HuH-7.5 (cell line): ENCODE data around the gene RAD51.

Experiments used
- DNase-seq: peaks from one replicate; pipeline ENCODE4 v3.0.0; 2011; ENCODE audit warnings: low spot score

RAD51 gene

GRCh38 chr15:40722934-40723333 lies 28.0 kb downstream of the RAD51 start:
- DNase-seq, result no peak

- DNase-seq, result no peak
Observed at GRCh38 chr15:40723919-40724318, 28.9 kb downstream of the RAD51 start.

- DNase-seq, result no peak
Observed at GRCh38 chr15:40731034-40731433, 36.1 kb downstream of the RAD51 start.

GRCh38 chr15:40736575-40736974 lies 41.6 kb downstream of the RAD51 start:
- DNase-seq, result no peak

- DNase-seq, result no peak
Observed at GRCh38 chr15:40737048-40737447, 42.1 kb downstream of the RAD51 start.

- no peak for DNase-seq
Observed at GRCh38 chr15:40739047-40739446, 44.1 kb downstream of the RAD51 start.

- DNase-seq, result no peak
Observed at GRCh38 chr15:40739854-40740253, 44.9 kb downstream of the RAD51 start.

- no peak for DNase-seq
Observed at GRCh38 chr15:40743485-40743901, 48.5 kb downstream of the RAD51 start.

- DNase-seq, result no peak
Observed at GRCh38 chr15:40743921-40744814, 49.2 kb downstream of the RAD51 start.

- DNase-seq, result no peak
Observed at GRCh38 chr15:40744815-40745152, 49.8 kb downstream of the RAD51 start.

- DNase-seq, result no peak
Observed at GRCh38 chr15:40746916-40747418, 52.0 kb downstream of the RAD51 start.

GRCh38 chr15:40747685-40748631 lies 53.0 kb downstream of the RAD51 start:
- no peak for DNase-seq

- DNase-seq, result no peak
Observed at GRCh38 chr15:40749151-40749630, 54.2 kb downstream of the RAD51 start.

- no peak for DNase-seq
Observed at GRCh38 chr15:40750885-40751284, 55.9 kb downstream of the RAD51 start.

GRCh38 chr15:40751745-40752144 lies 56.8 kb downstream of the RAD51 start:
- DNase-seq, result no peak

- no peak for DNase-seq
Observed at GRCh38 chr15:40754574-40754882, 59.6 kb downstream of the RAD51 start.

- peak; percentile 46 for DNase-seq
Observed at GRCh38 chr15:40754883-40755811, 60.2 kb downstream of the RAD51 start, which contains the start of gene RMDN3. Gene RMDN3, minus strand, starts transcription at chr15:40755254. Its CDS starts 471 bp downstream, at chr15:40754783.

GRCh38 chr15:40755812-40756208 lies 60.8 kb downstream of the RAD51 start:
- DNase-seq, result no peak

- DNase-seq, result no peak
Observed at GRCh38 chr15:40756938-40757337, 62.0 kb downstream of the RAD51 start.

- DNase-seq, result no peak
Observed at GRCh38 chr15:40759961-40760360, 65.0 kb downstream of the RAD51 start.
